ENCODE data around the gene VARS1.
"Not testable (repeated sequence)": the region's sequence is repeated elsewhere in the genome, so short reads cannot be mapped to it uniquely, and the experiment has no call there.

The VARS1 gene

GRCh38 chr6:31838968-31839367 is 43.4 kb upstream of the VARS1 start:
- Histone ChIP-seq H3K4me2 (ENCODE audit: low read length) (peak overlapping the region; percentile 0), H3K23ac (ENCODE audit: low read length) (no peak overlapping the region), H3K27me3 (ENCODE audit: insufficient read depth, low read length) (no peaks in the 10 kb centered on the region), H2BK12ac (ENCODE audit: low read length) (no peak overlapping the region), H3K27ac (ENCODE audit: low read depth, low read length) (no peak overlapping the region), H4K91ac (ENCODE audit: low read depth, low read length) (no peak overlapping the region), H2AK5ac (ENCODE audit: low read length) (no peak overlapping the region), H3K18ac (ENCODE audit: low read length) (no peak overlapping the region), H4K12ac (ENCODE audit: low read depth, low read length) (no peak overlapping the region), H3K9me3 (ENCODE audit: insufficient read depth, low read depth, low read length) (no peaks in the 10 kb centered on the region), H3K4me1 (ENCODE audit: control insufficient read depth in 1 of 2, insufficient read depth in 2 of 2, low read length in 2 of 2) (peaks cover 11 to 17% of the 10 kb centered on the region in 2 experiments), H3K79me1 (ENCODE audit: low read length) (peaks cover 16% of the 10 kb centered on the region), H3K4ac (ENCODE audit: low read depth, low read length) (no peak overlapping the region), H2BK5ac (ENCODE audit: low read depth, low read length, poor library complexity) (no peak overlapping the region), H4K8ac (ENCODE audit: low read depth, low read length) (no peak overlapping the region), H2BK120ac (ENCODE audit: insufficient read depth, low read length, poor library complexity) (no peak overlapping the region), H3K36me3 (ENCODE audit: control insufficient read depth in 1 of 2, insufficient read depth in 2 of 2, low read length in 2 of 2) (peaks cover 36 to 48% of the 10 kb centered on the region in 2 experiments), H2AFZ (ENCODE audit: insufficient read depth, low read length, poor library complexity) (no peak overlapping the region), H3K79me2 (ENCODE audit: control insufficient read depth, insufficient read depth, low read length, poor library complexity) (peaks cover 18% of the 10 kb centered on the region), H3K4me3 (ENCODE audit: low read depth, low read length) (no peak overlapping the region), H3K14ac (ENCODE audit: low read length) (no peak overlapping the region), H3K9ac (ENCODE audit: low read length) (no peak overlapping the region)
- no peak for DNase-seq
- no CpG with 5 or more reads among the region's 3 CpGs for WGBS (ENCODE audit: extremely low coverage, insufficient coverage, insufficient read length)

DNA sequence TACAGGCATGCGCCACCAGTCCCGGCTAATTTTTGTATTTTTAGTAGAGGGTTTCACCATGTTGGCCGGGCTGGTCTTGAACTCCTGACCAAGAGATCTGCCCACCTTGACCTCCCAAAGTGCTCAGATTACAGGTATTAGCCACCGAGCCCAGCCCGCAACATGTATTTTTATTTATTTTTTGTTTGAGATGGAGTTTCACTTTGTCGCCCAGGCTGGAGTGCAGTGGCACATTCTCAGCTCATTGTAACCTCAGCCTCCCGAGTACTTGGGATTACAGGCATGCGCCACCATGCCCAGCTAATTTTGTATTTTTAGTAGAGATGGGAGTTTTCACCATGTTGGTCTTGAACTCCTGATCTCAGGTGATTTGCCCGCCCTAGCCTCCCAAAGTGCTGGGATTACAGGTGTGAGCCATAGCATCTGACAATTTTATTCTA is 42.6 kb upstream of the VARS1 start:
- H3K4me3 ChIP-seq (ENCODE audit: low read depth, low read length); DNase-seq; H3K9me3 ChIP-seq (ENCODE audit: insufficient read depth, low read depth, low read length); H3K27ac ChIP-seq (ENCODE audit: low read depth, low read length); H4K91ac ChIP-seq (ENCODE audit: low read depth, low read length); H2BK12ac ChIP-seq (ENCODE audit: low read length); H4K12ac ChIP-seq (ENCODE audit: low read depth, low read length); H3K14ac ChIP-seq (ENCODE audit: low read length); H3K4ac ChIP-seq (ENCODE audit: low read depth, low read length); H3K27me3 ChIP-seq (ENCODE audit: insufficient read depth, low read length); H3K9ac ChIP-seq (ENCODE audit: low read length); H3K18ac ChIP-seq (ENCODE audit: low read length); H2AFZ ChIP-seq (ENCODE audit: insufficient read depth, low read length, poor library complexity); H2AK5ac ChIP-seq (ENCODE audit: low read length); H3K23ac ChIP-seq (ENCODE audit: low read length); H2BK120ac ChIP-seq (ENCODE audit: insufficient read depth, low read length, poor library complexity); H4K8ac ChIP-seq (ENCODE audit: low read depth, low read length); H2BK5ac ChIP-seq (ENCODE audit: low read depth, low read length, poor library complexity): not testable (repeated sequence)
- peaks cover 11 to 17% of the 10 kb centered on the region in 2 experiments for H3K4me1 ChIP-seq (ENCODE audit: control insufficient read depth in 1 of 2, insufficient read depth in 2 of 2, low read length in 2 of 2)
- peaks cover 18% of the 10 kb centered on the region for H3K79me2 ChIP-seq (ENCODE audit: control insufficient read depth, insufficient read depth, low read length, poor library complexity)
- H3K79me1 ChIP-seq (ENCODE audit: low read length) = peaks cover 16% of the 10 kb centered on the region
- WGBS (ENCODE audit: extremely low coverage, insufficient coverage, insufficient read length) = no CpG with 5 or more reads among the region's 9 CpGs
- H3K36me3 ChIP-seq (ENCODE audit: control insufficient read depth in 1 of 2, insufficient read depth in 2 of 2, low read length in 2 of 2) = peaks cover 36 to 48% of the 10 kb centered on the region in 2 experiments
- H3K4me2 ChIP-seq (ENCODE audit: low read length) = peak overlapping the region; percentile 93

DNA sequence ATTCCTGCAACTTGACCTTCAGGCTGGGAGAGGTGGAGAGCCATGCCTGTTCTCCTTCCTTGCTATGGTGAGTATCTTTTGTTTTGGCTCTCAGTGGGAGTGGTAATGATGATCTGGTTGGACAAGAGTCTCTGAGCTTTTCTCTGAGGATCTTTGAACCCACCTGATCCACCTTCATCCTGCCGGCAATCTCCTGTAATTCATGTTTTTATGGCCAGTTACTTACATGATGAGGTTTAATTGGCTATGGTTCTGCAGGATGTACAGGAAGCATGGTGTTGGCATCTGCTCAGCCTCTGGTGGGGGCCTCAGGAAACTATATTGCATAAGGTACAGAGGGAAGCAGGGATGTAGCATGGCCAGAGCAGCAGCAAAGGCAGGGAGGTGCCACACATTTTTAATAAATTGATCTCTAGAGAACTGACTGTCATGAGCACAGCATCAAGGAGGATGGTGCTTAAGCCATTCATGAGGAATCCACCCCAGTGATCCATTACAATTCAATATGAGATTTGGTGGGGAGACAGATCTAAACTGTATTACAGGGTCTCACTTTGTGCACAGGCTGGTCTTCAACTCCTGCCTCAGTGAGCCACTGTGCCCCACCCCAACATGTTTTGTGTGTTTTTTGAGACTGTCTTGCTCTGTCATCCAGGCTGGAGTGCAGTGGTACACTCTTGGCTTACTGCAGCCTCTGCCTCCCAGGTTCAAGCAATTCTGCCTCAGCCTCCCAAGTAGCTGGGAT is 42.0 kb upstream of the VARS1 start:
- Histone ChIP-seq H3K27ac (ENCODE audit: low read depth, low read length) (no peak overlapping the region), H3K9me3 (ENCODE audit: insufficient read depth, low read depth, low read length) (no peaks in the 10 kb centered on the region), H3K9ac (ENCODE audit: low read length) (peak overlapping the region; percentile 14), H3K4me3 (ENCODE audit: low read depth, low read length) (no peak overlapping the region), H3K79me2 (ENCODE audit: control insufficient read depth, insufficient read depth, low read length, poor library complexity) (peaks cover 18% of the 10 kb centered on the region), H3K27me3 (ENCODE audit: insufficient read depth, low read length) (no peaks in the 10 kb centered on the region), H3K36me3 (ENCODE audit: control insufficient read depth in 1 of 2, insufficient read depth in 2 of 2, low read length in 2 of 2) (peaks cover 36 to 48% of the 10 kb centered on the region in 2 experiments), H3K79me1 (ENCODE audit: low read length) (peaks cover 16% of the 10 kb centered on the region), H3K18ac (ENCODE audit: low read length) (no peak overlapping the region), H2BK5ac (ENCODE audit: low read depth, low read length, poor library complexity) (no peak overlapping the region), H3K4me2 (ENCODE audit: low read length) (peak overlapping the region; percentile 93), H3K23ac (ENCODE audit: low read length) (no peak overlapping the region), H4K91ac (ENCODE audit: low read depth, low read length) (no peak overlapping the region), H2AFZ (ENCODE audit: insufficient read depth, low read length, poor library complexity) (no peak overlapping the region), H3K4ac (ENCODE audit: low read depth, low read length) (peak overlapping the region; percentile 7), H3K4me1 (ENCODE audit: control insufficient read depth in 1 of 2, insufficient read depth in 2 of 2, low read length in 2 of 2) (peaks cover 11 to 17% of the 10 kb centered on the region in 2 experiments), H4K8ac (ENCODE audit: low read depth, low read length) (no peak overlapping the region), H2BK120ac (ENCODE audit: insufficient read depth, low read length, poor library complexity) (no peak overlapping the region), H2BK12ac (ENCODE audit: low read length) (no peak overlapping the region), H4K12ac (ENCODE audit: low read depth, low read length) (no peak overlapping the region), H2AK5ac (ENCODE audit: low read length) (no peak overlapping the region), H3K14ac (ENCODE audit: low read length) (no peak overlapping the region)
- WGBS (ENCODE audit: extremely low coverage, insufficient coverage, insufficient read length) = no CpG with 5 or more reads among the region's 1 CpG
- no peak for DNase-seq

DNA sequence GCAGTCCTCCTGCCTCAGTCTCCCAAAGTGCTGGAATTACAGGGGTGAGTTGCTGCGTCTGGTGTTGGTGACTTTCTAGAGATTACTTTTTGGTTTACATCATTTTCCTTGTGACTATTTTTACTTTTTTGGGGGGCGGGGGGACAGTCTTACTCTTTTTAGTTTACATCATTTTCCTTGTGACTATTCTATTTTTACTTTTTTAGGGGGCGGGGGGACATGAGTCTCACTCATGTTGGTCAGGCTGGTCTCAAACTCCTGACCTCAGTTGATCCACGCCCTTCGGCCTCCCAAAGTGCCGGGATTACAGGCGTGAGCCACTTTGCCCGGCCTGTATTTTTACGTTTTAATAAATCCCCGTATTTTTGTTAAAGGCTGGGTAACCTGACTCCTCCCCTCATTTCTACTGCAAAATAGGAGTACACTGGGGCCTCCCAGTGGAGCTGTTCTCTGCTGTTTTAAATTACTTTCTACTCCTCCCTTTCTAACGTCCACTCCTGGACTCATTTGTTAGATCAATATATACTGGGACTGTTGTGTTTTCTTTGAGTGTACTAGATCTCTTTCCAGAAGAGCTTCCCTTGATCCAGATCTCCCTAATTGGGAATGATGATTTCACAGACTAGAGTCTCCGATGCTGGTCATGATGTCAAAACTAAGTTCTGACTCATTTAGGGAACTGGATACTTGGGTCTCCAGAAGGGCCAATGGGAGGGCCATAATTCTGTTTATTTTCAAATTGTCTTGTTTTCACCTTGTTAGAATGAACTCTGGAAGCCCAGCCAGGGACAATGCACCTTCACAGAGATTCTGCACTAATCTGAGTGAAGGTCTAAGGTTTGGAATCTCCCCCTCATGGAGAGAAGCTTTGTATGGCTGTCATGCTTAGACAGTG is 41.2 kb upstream of the VARS1 start:
- Histone ChIP-seq H3K4me3 (ENCODE audit: low read depth, low read length) (peak overlapping the region; percentile 62), H3K23ac (ENCODE audit: low read length) (no peak overlapping the region), H2BK120ac (ENCODE audit: insufficient read depth, low read length, poor library complexity) (no peak overlapping the region), H4K12ac (ENCODE audit: low read depth, low read length) (no peak overlapping the region), H2AFZ (ENCODE audit: insufficient read depth, low read length, poor library complexity) (no peak overlapping the region), H3K9ac (ENCODE audit: low read length) (peak overlapping the region; percentile 35), H3K79me2 (ENCODE audit: control insufficient read depth, insufficient read depth, low read length, poor library complexity) (peaks cover 18% of the 10 kb centered on the region), H3K36me3 (ENCODE audit: control insufficient read depth in 1 of 2, insufficient read depth in 2 of 2, low read length in 2 of 2) (peaks cover 36 to 48% of the 10 kb centered on the region in 2 experiments), H3K79me1 (ENCODE audit: low read length) (peaks cover 16% of the 10 kb centered on the region), H3K27me3 (ENCODE audit: insufficient read depth, low read length) (no peaks in the 10 kb centered on the region), H2BK5ac (ENCODE audit: low read depth, low read length, poor library complexity) (peak overlapping the region; percentile 12), H3K4ac (ENCODE audit: low read depth, low read length) (peak overlapping the region; percentile 98), H2AK5ac (ENCODE audit: low read length) (no peak overlapping the region), H2BK12ac (ENCODE audit: low read length) (no peak overlapping the region), H3K27ac (ENCODE audit: low read depth, low read length) (peak overlapping the region; percentile 37), H3K14ac (ENCODE audit: low read length) (peak overlapping the region; percentile 14), H3K4me2 (ENCODE audit: low read length) (peak overlapping the region; percentile 93), H4K91ac (ENCODE audit: low read depth, low read length) (no peak overlapping the region), H3K4me1 (ENCODE audit: control insufficient read depth in 1 of 2, insufficient read depth in 2 of 2, low read length in 2 of 2) (peaks cover 11 to 17% of the 10 kb centered on the region in 2 experiments), H3K9me3 (ENCODE audit: insufficient read depth, low read depth, low read length) (no peaks in the 10 kb centered on the region), H4K8ac (ENCODE audit: low read depth, low read length) (no peak overlapping the region), H3K18ac (ENCODE audit: low read length) (no peak overlapping the region)
- no CpG with 5 or more reads among the region's 12 CpGs for WGBS (ENCODE audit: extremely low coverage, insufficient coverage, insufficient read length)
- peak in 1 of 2 donors; percentile 50 for DNase-seq

All from trophoblast cell (in vitro differentiated cells and primary cell).